Stimulated activated CD8-positive, alpha-beta memory T cell treated with anti-CD3 and anti-CD28 coated beads, Interleukin-12 subunit alpha, Interleukin-12 subunit beta, amount 100 ng/mL, for 24 hours (primary cell): ENCODE results near the gene A2M.

ENCODE experiments used
- DNase-seq: peaks from one replicate; pipeline ENCODE4 v3.0.0-alpha.2; 2020; ENCODE audit errors: extremely low read depth

A2M gene

DNA sequence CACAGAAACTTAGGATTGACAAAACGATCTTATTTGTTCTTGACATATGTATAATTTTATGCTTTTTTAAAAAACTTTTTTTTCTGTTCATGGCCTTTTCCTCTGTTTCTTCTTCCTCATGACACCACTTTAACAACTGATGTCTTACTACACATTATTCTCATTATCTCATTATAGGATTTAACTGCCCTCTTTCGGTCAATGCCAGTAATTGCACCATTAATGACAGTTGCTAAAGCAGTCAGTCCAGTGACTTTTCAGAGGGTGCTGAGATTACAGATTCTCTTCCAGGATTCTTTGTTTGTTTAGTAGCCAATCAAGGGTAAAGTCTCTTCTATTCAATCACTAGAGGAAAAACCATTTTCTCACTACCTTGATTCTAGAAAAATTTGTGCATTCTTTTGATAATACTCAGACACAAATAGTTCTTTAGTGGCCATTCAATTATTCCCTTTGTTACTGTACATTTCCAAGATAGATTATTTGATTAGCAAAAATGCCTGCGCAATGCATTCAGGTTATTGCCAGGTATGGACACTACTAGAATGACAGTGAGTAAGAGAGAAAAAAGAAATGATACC lies 76.2 kb downstream of the A2M start:
- DNase-seq: no peak

DNA sequence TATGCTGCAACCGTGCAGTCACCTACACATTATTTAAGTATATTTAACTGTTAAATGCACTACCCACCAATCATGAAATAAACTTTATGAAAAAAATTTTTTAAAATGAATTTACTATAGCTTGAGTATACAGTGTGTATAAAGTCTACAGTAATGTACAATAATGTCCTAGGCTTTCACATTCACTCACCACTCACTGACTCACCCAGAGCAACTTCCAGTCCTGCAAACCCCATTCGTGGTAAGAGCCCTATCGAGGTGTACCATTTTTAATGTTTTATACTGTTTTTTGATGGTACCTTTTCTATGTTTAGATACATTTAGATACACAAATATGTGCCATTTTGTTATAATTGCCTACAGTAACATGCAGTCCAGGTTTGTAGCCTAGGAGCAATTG lies 78.3 kb downstream of the A2M start:
- no peak for DNase-seq

DNA sequence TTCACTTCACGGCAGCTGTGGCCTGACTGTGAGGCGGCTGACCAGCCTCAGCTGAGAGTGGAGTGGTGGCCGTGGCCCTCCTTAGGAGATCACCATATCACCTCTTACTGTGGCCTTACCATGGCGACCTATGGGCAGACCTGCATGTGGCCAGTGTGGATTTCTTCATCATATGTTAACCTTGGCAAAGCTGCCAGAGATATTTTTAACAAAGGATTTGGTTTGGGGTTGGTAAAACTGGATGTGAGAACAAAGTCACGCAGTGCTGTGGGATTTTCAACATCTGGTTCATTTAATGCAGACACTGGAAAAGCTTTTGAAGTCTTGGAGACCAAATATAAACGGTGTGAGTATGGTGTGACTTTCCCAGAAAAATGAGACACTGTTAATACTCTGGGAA lies 79.5 kb downstream of the A2M start:
- no peak for DNase-seq

DNA sequence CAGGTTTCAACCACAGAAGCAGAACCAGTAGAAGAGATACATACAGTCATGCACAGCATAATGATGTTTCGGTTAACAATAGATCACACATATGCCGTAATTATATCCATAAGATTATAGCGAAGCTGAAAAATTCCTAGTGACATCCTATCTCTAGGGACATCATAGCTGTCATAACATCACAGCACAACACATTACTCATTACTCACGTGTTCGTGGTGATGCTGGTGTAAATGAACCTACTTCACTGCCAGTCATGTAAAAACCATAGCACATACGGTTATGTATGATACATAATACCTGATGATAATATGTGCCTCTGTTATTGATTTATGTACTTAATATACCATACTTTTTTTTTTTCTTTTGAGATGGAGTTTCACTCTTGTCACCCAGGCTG lies 81.6 kb downstream of the A2M start:
- no peak for DNase-seq

DNA sequence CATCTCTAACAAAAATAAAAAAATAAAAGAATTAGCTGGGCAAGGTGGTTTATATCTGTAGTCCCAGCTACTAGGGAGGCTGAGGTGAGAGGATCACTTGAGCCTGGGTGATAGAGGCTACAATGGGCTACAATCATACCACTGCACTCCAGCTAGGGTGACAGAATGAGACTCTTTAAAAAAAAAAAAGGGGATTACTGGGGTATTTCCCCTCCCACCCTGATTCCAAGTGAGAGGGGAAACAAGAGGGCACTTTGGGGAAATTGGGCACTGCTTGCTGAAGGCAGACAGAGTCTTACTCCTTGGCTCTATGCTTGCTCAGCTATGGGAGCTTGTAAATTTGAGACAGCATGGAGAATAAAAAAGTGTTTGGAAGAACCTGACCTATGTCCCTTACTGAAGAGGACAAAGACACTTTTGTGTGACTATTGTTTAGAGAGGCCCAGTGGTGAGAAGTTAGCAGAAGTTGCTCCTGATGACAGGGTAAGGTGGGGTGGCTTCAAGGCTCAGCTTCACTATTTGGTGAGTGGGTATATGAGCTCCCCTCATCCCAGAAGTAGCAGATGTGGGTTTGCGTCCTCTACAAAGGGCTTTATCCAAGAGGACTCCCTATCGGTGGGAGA lies 82.3 kb downstream of the A2M start:
- DNase-seq: no peak

DNA sequence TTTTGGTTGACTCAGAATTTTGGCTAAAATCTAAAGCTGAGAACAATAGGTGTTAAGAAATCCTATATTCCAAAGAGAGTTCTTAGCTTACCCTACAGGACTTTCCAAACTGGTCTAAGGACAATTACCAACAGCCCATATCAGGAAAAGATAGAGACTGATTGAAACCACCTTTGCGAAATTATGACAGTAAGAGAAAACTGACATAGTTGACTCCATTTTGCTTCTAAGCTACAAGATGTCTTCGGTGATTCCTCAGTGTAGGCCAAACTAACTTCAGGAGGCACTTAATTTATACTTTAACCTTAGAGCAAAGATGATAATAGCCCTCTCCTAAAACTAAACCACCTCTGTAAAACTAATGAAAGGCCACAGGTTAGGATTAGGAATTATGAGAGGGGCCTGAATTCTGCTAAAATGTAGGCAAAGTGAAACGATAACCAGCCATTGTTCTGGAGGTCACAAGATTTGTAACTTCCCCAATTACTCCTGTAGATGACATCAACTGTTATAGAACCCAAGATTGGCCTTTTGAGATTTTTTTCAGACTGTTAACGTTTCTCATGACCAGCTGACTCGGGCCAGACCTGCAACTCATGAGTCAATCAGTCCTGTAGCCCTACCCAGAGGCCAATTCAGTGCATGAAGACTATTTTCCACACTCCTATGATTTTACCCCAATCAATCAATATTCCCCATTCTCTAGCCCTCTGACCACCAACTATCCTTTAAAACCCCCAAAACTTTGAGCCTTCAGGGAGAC lies 83.3 kb downstream of the A2M start:
- no peak for DNase-seq

DNA sequence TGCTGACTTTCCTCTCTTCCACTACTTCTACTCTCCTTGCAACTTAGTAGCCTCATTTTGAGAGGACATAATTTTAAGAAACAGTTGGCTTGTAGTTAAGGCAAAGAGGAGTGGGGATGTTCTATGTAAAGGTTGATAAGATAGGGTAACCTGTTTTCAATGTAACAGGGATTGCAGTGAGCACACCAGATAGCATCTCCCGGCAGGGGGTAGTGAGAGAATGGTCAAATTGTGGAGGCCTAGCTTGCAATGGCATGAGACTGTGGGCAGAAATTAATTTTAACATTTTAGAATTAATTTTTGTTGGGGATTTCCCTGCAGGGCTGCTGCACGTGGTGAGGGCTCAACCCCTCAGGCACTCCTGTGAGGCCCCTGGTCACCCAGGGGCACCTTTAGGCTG lies 84.9 kb downstream of the A2M start:
- DNase-seq: no peak

DNA sequence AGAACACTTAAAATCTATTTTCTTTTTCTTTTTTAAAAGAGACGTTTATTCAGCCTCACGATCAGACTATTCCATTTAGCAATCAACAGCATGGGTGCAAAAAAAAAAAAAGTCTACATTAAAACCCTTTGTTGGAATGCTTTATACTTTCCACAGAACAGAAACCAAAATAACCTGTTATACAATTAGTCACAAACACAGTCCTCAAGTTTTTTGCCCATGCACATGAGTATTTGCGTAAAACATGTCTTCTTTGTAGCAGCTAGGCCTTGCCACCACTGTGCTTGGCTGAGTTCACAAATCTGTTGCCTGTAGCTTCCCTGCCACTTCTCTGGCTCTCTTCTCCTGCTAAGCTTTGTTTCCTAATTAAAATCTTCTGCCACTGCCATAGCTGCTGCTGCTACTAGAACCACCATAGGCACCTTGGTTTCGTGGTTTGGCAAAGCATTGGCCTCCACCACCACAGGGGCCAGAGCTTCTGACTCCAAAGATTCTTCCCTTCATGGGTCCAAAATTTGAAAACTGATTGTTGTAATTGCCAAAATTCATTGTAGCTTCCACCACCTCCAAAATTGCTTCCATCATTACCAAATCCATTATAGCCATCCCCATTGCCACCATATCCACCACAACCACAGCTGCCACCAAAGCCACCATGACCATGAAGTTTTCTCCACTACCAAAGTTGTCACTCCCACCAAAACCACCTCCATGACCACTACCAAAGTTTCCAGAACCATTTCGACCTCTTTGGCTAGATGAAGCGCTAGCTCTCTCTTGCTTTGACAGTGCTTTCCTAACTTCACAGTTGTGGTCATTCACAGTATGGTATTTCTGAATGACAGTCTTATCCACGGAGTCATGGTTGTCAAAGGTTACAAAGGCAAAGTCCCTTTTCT lies 88.3 kb downstream of the A2M start:
- no peak for DNase-seq

DNA sequence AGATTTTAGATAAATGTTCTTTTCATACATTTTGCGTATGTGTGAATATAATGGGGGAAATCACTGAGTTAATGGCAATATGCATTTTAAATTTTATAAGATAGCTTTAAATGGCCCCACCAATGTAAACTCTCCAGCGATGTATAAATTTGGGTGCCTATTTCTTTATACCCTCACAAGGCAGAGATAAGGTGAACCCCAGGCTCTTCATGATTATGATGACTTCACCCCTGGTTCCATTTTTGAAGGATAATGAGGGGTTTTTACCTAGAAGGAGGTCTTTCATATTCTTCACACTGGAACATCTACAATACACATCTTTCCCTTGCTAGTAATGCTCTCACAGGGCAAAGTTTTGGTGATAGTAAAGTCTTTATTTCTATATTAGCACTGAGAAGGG lies 91.2 kb downstream of the A2M start:
- DNase-seq: no peak

DNA sequence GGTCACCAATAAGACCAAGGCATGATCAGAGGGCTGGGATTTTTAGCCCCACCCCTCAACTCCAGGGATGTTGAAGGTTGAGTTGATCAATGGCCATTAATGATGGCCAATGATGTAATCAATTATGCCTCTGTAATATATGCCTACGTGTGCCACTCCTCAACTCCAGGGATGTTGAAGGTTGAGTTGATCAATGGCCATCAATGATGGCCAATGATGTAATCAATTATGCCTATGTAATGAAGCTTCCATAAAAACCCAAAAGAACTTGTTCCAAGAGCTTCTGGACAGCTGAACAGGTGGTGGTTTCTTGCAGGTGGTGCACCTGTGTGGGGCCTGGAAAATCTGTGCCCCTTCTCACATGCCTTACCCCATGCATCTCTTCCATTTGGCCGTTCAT lies 93.1 kb downstream of the A2M start:
- no peak for DNase-seq
